CD14-positive monocyte (primary cell): ENCODE measurements around the gene SNRNP35. TPM values are rescaled to one million over a fixed set of nuclear protein-coding genes. Genes with fewer than 3 reads are reported as not detected.
"Not testable (repeated sequence)": the region's sequence is repeated elsewhere in the genome, so short reads cannot be mapped to it uniquely, and the experiment has no call there.

ENCODE experiments used
- DNase-seq, 3 donors: peaks; one replicate each; pipeline ENCODE4 v3.0.0-alpha.2; 2011 to 2022
- H2AFZ ChIP-seq: 2 replicates; pipeline ENCODE4 v1.6.0; 2012; ENCODE audit warnings: mild to moderate bottlenecking, low read depth, low read length, inconsistent platforms; ENCODE audit not compliant: insufficient read depth, poor library complexity, severe bottlenecking
- H3K27ac ChIP-seq, 2 donors: 1 replicate in 1 of 2; 2 replicates in 1 of 2; pipeline ENCODE4 v1.5.1; 2012 to 2013; ENCODE audit warnings: low read length in 2 of 2, control low read depth in 1 of 2, inconsistent platforms in 1 of 2, low read depth in 1 of 2, mild to moderate bottlenecking in 1 of 2
- H3K27me3 ChIP-seq, 2 donors: one replicate each; pipeline versions ENCODE4 v1.6.0 to v1.6.1; 2011 to 2013; ENCODE audit warnings: low read length in 2 of 2; ENCODE audit not compliant: control insufficient read depth in 2 of 2, insufficient read depth in 2 of 2
- H3K36me3 ChIP-seq, 2 donors: replicated peaks in 1 of 2; 1 replicate in 1 of 2; 2 replicates in 1 of 2; pipeline versions ENCODE4 v1.5.1 to v1.6.1; 2012 to 2013; ENCODE audit warnings: low read length in 2 of 2, control low read depth in 1 of 2, inconsistent platforms in 1 of 2, mild to moderate bottlenecking in 1 of 2; ENCODE audit not compliant: insufficient read depth in 2 of 2, control insufficient read depth in 1 of 2
- H3K4me1 ChIP-seq, 2 donors: 1 replicate in 1 of 2; 2 replicates in 1 of 2; pipeline versions ENCODE4 v1.5.1 to v1.6.1; 2012 to 2013; ENCODE audit warnings: low read length in 2 of 2, control low read depth in 1 of 2, inconsistent platforms in 1 of 2, mild to moderate bottlenecking in 1 of 2, moderate library complexity in 1 of 2; ENCODE audit not compliant: insufficient read depth in 2 of 2, control insufficient read depth in 1 of 2
- H3K4me2 ChIP-seq: replicated peaks from 2 replicates; pipeline ENCODE3; 2012; ENCODE audit warnings: low read length, moderate library complexity, mild to moderate bottlenecking; ENCODE audit not compliant: poor library complexity, severe bottlenecking; ENCODE audit errors: extremely low read depth
- H3K4me3 ChIP-seq, 3 experiments: fragments of 200-600 bp in 1 of 3; sonication (generic) in 1 of 3; replicated peaks in 1 of 3; 1 replicate in 2 of 3; 2 replicates in 1 of 3; pipeline ENCODE4 v1.5.1; 2011 to 2013; ENCODE audit warnings: low read length in 3 of 3, mild to moderate bottlenecking in 3 of 3, control low read depth in 2 of 3, low read depth in 2 of 3, inconsistent platforms in 1 of 3, moderate library complexity in 1 of 3
- H3K79me2 ChIP-seq: 2 replicates; pipeline ENCODE4 v1.6.0; 2012; ENCODE audit warnings: mild to moderate bottlenecking, control low read depth, inconsistent platforms, low read length, moderate library complexity; ENCODE audit not compliant: insufficient read depth
- H3K9ac ChIP-seq: 2 replicates; pipeline ENCODE4 v1.6.0; 2017; ENCODE audit warnings: low read length, mild to moderate bottlenecking; ENCODE audit not compliant: insufficient read depth, poor library complexity, severe bottlenecking
- H3K9me3 ChIP-seq, 2 donors: replicated peaks in 1 of 2; 1 replicate in 1 of 2; 2 replicates in 1 of 2; pipeline versions ENCODE4 v1.5.1 to v1.6.1; 2012 to 2013; ENCODE audit warnings: low read length in 2 of 2, control low read depth in 1 of 2; ENCODE audit not compliant: control insufficient read depth in 1 of 2, insufficient read depth in 1 of 2
- H4K20me1 ChIP-seq: 2 replicates; pipeline ENCODE4 v1.6.0; 2012; ENCODE audit warnings: mild to moderate bottlenecking, low read length, control low read depth, moderate library complexity; ENCODE audit not compliant: insufficient read depth
- H3K27ac Mint-ChIP-seq, 7 donors: one replicate each; pipeline ENCODE4 v1.8.0; 2020; ENCODE audit warnings: mild to moderate bottlenecking in 7 of 7, mixed read lengths in 7 of 7, moderate library complexity in 6 of 7, inconsistent platforms in 2 of 7
- H3K27me3 Mint-ChIP-seq, 3 donors: one replicate each; pipeline ENCODE4 v1.8.0; 2021 to 2022; ENCODE audit warnings: low read depth in 3 of 3, mild to moderate bottlenecking in 3 of 3, mixed read lengths in 3 of 3, moderate library complexity in 3 of 3, inconsistent platforms in 1 of 3
- H3K36me3 Mint-ChIP-seq, 2 donors: one replicate each; pipeline ENCODE4 v1.8.0; 2020; ENCODE audit warnings: mixed read lengths in 2 of 2, inconsistent platforms in 1 of 2, mild to moderate bottlenecking in 1 of 2
- H3K4me1 Mint-ChIP-seq: one replicate; pipeline ENCODE4 v1.8.0; 2020; ENCODE audit warnings: mild to moderate bottlenecking, mixed read lengths
- H3K4me3 Mint-ChIP-seq, 2 donors: one replicate each; pipeline ENCODE4 v1.8.0; 2020; ENCODE audit warnings: mild to moderate bottlenecking in 2 of 2, mixed read lengths in 2 of 2, moderate library complexity in 1 of 2
- H3K9me3 Mint-ChIP-seq, 7 donors: one replicate each; pipeline ENCODE4 v1.8.0; 2020 to 2022; ENCODE audit warnings: mixed read lengths in 7 of 7, mild to moderate bottlenecking in 6 of 7, moderate library complexity in 6 of 7, inconsistent platforms in 2 of 7
- CTCF ChIP-seq: fragments of 200-600 bp; IDR thresholded peaks from one replicate; pipeline ENCODE4 v1.8.0; 2022; ENCODE audit warnings: antibody characterized with exemption, mild to moderate bottlenecking
- WGBS: methylation state at CpG from one replicate; pipeline ENCODE4 v1.1.5; 2013; ENCODE audit warnings: missing lambda C conversion rate; ENCODE audit not compliant: insufficient coverage; 5-methylcytosine and 5-hydroxymethylcytosine counted together
- intact Hi-C, 2 donors: fragments of 100-400 bp; cut with micrococcal nuclease; formaldehyde crosslinking; loops; one replicate each; pipeline versions ENCODE4 v1.15.0 to v1.15.1; 2023
- polyA plus RNA-seq, 3 donors: library from polyadenylated mRNA; depleted of rRNA in 1 of 3; unstranded in 2 of 3; stranded (reverse) in 1 of 3; fragments of 300-500 nt in 2 of 3; fragments of >200 nt in 1 of 3; fragmentation: Illumina TruSeq in 2 of 3; gene quantifications; 1 replicate in 2 of 3; 2 replicates in 1 of 3; pipeline ENCODE4 v1.2.3, GENCODE V29; 2012 to 2021

Gene SNRNP35
- polyA plus RNA-seq, 3 donors: 13.4 to 19.5 (median 16.7) TPM

DNA sequence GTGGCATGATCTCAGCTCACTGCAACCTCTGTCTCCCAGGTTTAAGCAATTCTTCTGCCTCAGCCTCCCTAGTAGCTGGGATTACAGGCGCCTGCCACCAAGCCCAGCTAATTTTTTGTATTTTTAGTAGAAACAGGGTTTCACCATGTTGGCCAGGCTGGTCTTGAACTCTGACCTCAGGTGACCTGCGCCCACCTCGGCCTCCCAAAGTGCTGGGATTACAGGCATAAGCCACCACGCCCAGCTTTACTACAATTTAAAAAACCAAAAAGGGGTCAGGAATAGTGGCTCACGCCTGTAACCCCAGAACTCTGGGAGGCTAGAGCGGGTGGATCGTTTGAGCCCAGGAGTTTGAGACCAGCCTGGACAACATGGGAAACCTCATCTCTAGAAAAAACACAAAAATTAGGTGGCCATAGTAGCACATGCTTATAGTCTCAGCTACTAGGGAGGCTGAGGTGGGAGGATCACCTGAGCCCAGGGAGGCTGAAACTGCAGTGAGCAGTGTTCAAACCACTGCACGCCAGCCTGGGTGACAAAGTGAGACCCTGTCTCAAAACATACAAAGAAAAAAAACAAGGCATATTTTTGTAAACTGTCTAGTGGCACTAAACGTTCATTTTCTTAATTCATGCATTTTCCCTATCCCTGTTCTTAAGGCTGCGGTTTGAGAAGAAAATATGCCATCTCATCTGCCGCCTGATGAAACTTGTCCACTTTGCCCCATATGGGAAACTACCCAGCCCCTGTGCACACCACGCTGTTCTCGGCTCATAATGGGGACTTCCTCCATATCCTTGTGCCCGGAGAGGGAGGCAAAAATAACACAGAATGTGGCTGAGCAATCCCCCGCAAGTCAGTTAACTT, 25.8 kb upstream of the SNRNP35 start:
- peaks cover 47 to 50% of the 10 kb centered on the region in 2 donors for H3K4me1 ChIP-seq
- H3K27me3 ChIP-seq, H2AFZ ChIP-seq, H3K9me3 Mint-ChIP-seq, H3K27me3 Mint-ChIP-seq, H3K9me3 ChIP-seq: not testable (repeated sequence)
- Mint-ChIP-seq H3K27ac (peak overlapping the region; percentile 98 to 100 (median 99)), H3K36me3 (peaks cover 41 to 64% of the 10 kb centered on the region in 2 donors), H3K4me1 (peaks cover 48% of the 10 kb centered on the region), H3K4me3 (peak overlapping the region; percentile 98 to 99)
- H3K9ac ChIP-seq: peak overlapping the region; percentile 96
- H3K4me2 ChIP-seq: peak overlapping the region; percentile 70
- peak; percentile 90 to 98 (median 91) for DNase-seq
- H3K27ac ChIP-seq: peak overlapping the region; percentile 96 to 97
- H4K20me1 ChIP-seq: peaks cover 89% of the 10 kb centered on the region
- peaks cover 97% of the 10 kb centered on the region for H3K79me2 ChIP-seq
- WGBS: 48% methylated on average over 6 of the region's 15 CpGs
- peak overlapping the region; percentile 72 to 98 (median 93) for H3K4me3 ChIP-seq
- intact Hi-C loops: loop anchor here (1.0 to 5.0 kb wide), 5 partner anchors 16 to 69 kb away; no protein-coding TSS in a partner anchor
- peaks cover 23 to 41% of the 10 kb centered on the region in 2 donors for H3K36me3 ChIP-seq

DNA sequence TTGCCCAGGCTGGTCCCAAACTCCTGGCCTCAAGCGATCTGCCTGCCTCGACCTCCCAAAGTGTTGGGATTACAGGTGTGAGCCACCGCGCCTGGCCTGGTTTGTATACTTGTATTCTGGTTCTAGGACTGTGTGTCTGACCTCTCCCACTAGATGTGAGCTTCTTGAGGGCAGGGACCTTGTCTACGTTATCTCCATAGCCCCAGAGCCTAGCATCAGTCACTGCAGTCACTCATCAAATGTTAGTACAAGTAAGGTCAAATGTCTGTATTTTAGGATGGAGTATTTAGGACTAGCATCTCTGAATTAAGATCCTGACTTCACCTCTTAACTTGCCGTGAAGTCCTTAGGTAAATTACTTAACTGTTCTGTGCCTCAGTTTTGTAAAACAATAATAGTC, 24.3 kb upstream of the SNRNP35 start:
- Mint-ChIP-seq H3K36me3 (peaks cover 29 to 49% of the 10 kb centered on the region in 2 donors), H3K9me3 (peaks cover 0 to 2% (median 0%) of the 10 kb centered on the region in 7 donors), H3K27me3 (no peaks in the 10 kb centered on the region), H3K27ac (peak overlapping the region; percentile 98 to 100 (median 99)), H3K4me1 (peaks cover 55% of the 10 kb centered on the region), H3K4me3 (peak overlapping the region; percentile 98 to 99)
- DNase-seq: no peak
- no CpG with 5 or more reads among the region's 6 CpGs for WGBS
- Histone ChIP-seq H4K20me1 (peaks cover 75% of the 10 kb centered on the region), H3K27ac (peak overlapping the region; percentile 96 to 97), H3K27me3 (no peaks in the 10 kb centered on the region), H3K36me3 (peaks cover 14 to 26% of the 10 kb centered on the region in 2 donors), H3K9ac (peak overlapping the region; percentile 96), H3K4me1 (peaks cover 56 to 58% of the 10 kb centered on the region in 2 donors), H2AFZ (no peak overlapping the region), H3K79me2 (peaks cover 90% of the 10 kb centered on the region), H3K9me3 (no peaks in the 10 kb centered on the region), H3K4me2 (peak overlapping the region; percentile 70), H3K4me3 (peak overlapping the region; percentile 72 to 98 (median 93))
- TF ChIP-seq CTCF: no peak
- intact Hi-C loops: loop anchor here (2.0 to 5.0 kb wide), 3 partner anchors 15 to 46 kb away; no protein-coding TSS in a partner anchor
